Kidney (tissue), 14 donors: ENCODE results near the gene GRIPAP1. TPM values are rescaled to one million over a fixed set of nuclear protein-coding genes. Genes with fewer than 3 reads are reported as not detected.
A peak's percentile ranks its signal among the peaks of the same experiment; 100 is the strongest.

Experiments used
- DNase-seq, 5 donors: peaks; one replicate each; pipeline ENCODE4 v3.0.0-alpha.2; 2013 to 2020
- FAIRE-seq: peaks from 2 replicates; lab custom pipeline; 2012; peaks lifted over from hg19 to GRCh38; lab: Jason Lieb, UNC
- H3K27ac ChIP-seq, 2 donors: one replicate each; pipeline ENCODE4 v1.7.0; 2013; ENCODE audit warnings: low read depth in 2 of 2, low read length in 2 of 2, inconsistent platforms in 1 of 2
- H3K27me3 ChIP-seq: one replicate; pipeline ENCODE4 v1.7.1; 2013; ENCODE audit warnings: low read length, inconsistent platforms; ENCODE audit not compliant: control insufficient read depth, insufficient read depth
- H3K36me3 ChIP-seq, 3 donors: one replicate each; pipeline versions ENCODE4 v1.7.0 to v1.7.1; 2013; ENCODE audit warnings: low read length in 3 of 3, control low read depth in 1 of 3, inconsistent platforms in 1 of 3; ENCODE audit not compliant: insufficient read depth in 3 of 3, control insufficient read depth in 2 of 3
- H3K4me1 ChIP-seq, 3 donors: one replicate each; pipeline versions ENCODE4 v1.7.0 to v1.7.1; 2013; ENCODE audit warnings: low read length in 3 of 3, inconsistent platforms in 1 of 3, low read depth in 1 of 3; ENCODE audit not compliant: control insufficient read depth in 2 of 3, insufficient read depth in 2 of 3
- H3K4me3 ChIP-seq, 3 donors: one replicate each; pipeline versions ENCODE4 v1.7.0 to v1.8.1; 2013; ENCODE audit warnings: low read length in 3 of 3, control low read depth in 1 of 3, inconsistent platforms in 1 of 3
- H3K9ac ChIP-seq, 3 donors: one replicate each; pipeline versions ENCODE4 v1.7.0 to v1.7.1; 2013; ENCODE audit warnings: low read length in 3 of 3, control low read depth in 1 of 3, inconsistent platforms in 1 of 3
- H3K9me3 ChIP-seq, 3 donors: one replicate each; pipeline versions ENCODE4 v1.7.0 to v1.7.1; 2013; ENCODE audit warnings: low read length in 3 of 3, control low read depth in 1 of 3, inconsistent platforms in 1 of 3; ENCODE audit not compliant: control insufficient read depth in 2 of 3, insufficient read depth in 1 of 3
- intact Hi-C: fragments of 100-400 bp; cut with DNase I; formaldehyde crosslinking; loops from one replicate; pipeline ENCODE4 v1.11.1; 2022
- polyA plus RNA-seq: library from polyadenylated mRNA; stranded (reverse); fragments of 350-450 nt; fragmentation: Illumina TruSeq; extraction: RNeasy Lipid Tissue Mini Kit (QIAGEN cat#74804); gene quantifications from one replicate; pipeline ENCODE4 v1.2.3, GENCODE V29; 2014; ENCODE audit warnings: low read depth, low replicate concordance; ENCODE audit not compliant: insufficient read depth
- total RNA-seq: library from RNA; stranded (reverse); fragmentation: NEBNext Ultra II Directional; extraction: Animal tissue kit (Norgen Biotek cat#: 25700); gene quantifications from one replicate; pipeline ENCODE4 v1.2.1, GENCODE V29; 2021
- TF ChIP-seq, protein P1 (sequence below): IDR thresholded peaks from 3 replicates; pipeline ENCODE4 v1.5.1; 2012; ENCODE audit warnings: mild to moderate bottlenecking, moderate library complexity, borderline replicate concordance; ENCODE audit not compliant: insufficient read depth; ENCODE audit errors: extremely low read depth
- donor health status: control.
- donor health status: control.
- donor health status: control.
- donor health status: control.
- donor health status: control.
- donor health status: DM: yes; HTN: yes; CAD: no.
- donor health status: Normal renal cell carcinoma (clear cell type).

GRIPAP1 gene
- total and polyA plus RNA-seq, 2 donors from 2014 or later = 24.0 to 52.8 TPM

DNA sequence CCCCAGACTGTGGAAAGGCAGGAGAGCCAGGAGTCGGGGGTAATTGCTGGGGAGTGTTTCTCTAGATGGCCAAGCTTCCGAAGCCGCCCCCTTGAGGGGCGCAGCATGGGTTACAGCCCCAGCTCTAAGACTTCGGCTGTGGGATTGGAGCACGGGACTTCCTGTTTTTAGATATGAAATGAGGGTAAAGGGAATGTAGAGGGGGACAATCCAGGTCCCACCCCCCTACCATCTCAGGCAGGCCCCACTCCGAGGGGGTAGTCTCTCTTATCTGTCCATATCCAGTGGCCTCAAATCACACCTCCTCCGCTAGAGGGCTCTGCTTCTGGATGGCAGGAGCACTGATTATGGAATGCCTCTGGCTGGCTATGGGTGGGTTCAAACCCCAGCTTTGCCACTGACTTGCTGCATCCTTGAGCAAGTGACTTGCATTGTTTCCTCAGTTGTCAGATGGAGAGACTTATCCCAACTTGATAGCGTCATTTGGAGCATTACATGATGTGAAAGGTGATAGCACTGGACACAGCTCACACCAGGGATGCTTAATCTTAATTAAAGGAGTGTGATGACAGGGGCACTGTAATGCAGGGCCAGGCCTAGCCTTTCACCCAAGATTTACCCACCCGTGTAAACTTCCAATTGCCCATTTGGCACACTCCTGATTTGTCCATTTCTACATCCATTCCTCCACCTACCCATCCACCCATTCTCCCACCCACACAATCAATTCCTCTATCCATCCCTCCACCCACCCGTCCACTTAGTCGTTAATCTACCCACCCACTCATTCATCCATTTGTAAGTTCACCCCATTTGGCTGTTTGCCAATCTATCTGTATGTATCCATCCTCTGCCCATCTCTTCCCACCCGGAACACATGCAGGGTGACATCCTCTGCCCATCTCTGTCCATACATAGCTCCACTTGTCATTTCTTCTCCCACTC, 29.6 kb downstream of the GRIPAP1 start:
- no peak overlapping the region for H3K27ac ChIP-seq
- intact Hi-C loops = no loop called here
- no peaks in the 10 kb centered on the region for H3K27me3 ChIP-seq
- H3K9ac ChIP-seq = no peak overlapping the region
- H3K4me1 ChIP-seq = no peaks in the 10 kb centered on the region
- FAIRE-seq (no peak), DNase-seq (peak in 2 of 5 donors; percentile 16 to 54)
- peak overlapping the region; percentile 16 to 29 (median 21) for H3K4me3 ChIP-seq
- no peaks in the 10 kb centered on the region for H3K36me3 ChIP-seq
- H3K9me3 ChIP-seq = no peaks in the 10 kb centered on the region
- TF ChIP-seq, protein P1, sequence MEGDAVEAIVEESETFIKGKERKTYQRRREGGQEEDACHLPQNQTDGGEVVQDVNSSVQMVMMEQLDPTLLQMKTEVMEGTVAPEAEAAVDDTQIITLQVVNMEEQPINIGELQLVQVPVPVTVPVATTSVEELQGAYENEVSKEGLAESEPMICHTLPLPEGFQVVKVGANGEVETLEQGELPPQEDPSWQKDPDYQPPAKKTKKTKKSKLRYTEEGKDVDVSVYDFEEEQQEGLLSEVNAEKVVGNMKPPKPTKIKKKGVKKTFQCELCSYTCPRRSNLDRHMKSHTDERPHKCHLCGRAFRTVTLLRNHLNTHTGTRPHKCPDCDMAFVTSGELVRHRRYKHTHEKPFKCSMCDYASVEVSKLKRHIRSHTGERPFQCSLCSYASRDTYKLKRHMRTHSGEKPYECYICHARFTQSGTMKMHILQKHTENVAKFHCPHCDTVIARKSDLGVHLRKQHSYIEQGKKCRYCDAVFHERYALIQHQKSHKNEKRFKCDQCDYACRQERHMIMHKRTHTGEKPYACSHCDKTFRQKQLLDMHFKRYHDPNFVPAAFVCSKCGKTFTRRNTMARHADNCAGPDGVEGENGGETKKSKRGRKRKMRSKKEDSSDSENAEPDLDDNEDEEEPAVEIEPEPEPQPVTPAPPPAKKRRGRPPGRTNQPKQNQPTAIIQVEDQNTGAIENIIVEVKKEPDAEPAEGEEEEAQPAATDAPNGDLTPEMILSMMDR = peak; percentile 32

DNA sequence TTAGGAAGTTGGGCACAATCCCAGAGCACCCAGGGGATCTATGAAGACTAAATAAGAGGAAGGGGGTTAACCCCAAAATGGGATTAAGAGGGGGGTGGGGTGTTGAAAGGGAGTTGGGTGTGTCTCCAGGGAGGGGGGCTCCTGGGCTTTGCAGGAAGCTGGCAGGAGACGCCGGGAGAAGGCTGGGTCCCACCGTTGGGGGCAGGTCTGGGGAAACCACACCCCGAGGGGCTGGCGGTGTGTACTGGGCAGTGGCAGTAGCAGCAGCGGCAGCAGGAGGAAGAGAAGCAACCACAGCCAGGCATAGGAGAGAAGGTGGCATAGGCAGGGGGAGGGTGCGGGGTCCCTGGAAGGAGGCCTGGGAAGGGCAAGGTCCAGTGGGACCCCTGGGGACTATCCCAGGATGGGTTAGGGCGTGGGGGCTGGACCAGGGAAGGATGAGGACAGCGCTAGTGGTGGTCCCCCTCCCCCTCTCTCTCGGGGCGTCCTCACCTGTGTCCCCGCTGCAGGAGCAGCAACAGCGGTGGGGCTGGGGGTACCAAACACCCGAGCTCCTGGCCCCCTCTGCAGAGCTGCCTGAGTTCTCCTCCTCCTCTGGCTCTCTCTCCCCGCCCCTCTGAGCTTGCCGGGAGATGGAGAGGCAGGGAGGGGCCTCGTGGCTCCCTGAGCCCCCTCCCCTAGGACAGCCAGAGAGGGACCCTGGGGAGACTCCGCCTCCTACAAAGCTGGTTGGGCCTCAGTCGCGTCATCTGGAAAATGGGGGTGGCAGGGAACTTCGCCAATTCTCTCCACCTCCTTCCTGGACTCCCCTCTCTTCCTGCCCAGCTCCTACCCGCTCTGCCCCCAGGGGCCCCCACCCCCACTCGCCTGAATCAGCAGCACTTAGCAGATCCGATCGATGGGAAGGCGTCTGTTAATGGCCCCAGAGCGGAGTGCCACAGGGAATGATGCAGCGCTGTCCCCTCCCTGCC, 30.5 kb downstream of the GRIPAP1 start, which contains the start of gene KCND1:
TSS of gene KCND1 (minus strand) at position 596 of the 971 bp plus-strand sequence. CDS start 1,573 bp downstream, outside the sequence.
- FAIRE-seq = no peak
- Histone ChIP-seq H3K4me1 (no peaks in the 10 kb centered on the region), H3K9me3 (no peaks in the 10 kb centered on the region), H3K27ac (no peak within 1 kb of the TSS), H3K4me3 (peak within 1 kb of the TSS; percentile 21 to 41 (median 29)), H3K27me3 (no peaks in the 10 kb centered on the region), H3K9ac (peak within 1 kb of the TSS in 1 of 3 donors; percentile 15), H3K36me3 (no peaks in the 10 kb centered on the region)
- intact Hi-C loops = no loop called here
- DNase-seq = peak; percentile 20 to 88 (median 60)
- TF ChIP-seq, protein P1 = no peak

DNA sequence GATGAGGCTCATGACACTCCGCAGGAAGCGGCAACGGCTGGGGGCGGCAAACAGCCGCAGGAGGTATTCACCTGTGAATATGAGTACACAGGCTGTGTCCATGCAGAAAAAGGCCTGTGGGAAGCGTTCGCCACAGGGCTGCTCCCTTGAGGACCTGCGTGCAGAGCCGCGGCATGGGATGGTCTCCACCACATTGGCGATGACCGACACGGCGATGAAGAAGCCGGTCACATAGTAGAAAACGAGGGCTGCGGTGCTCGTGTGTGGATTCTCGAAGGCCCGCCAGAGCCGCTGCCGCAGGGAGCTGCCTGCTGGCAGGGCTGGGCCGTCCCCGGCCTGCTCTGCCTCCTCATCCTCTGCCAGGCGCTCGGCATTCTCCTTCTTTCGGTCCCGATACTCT, 32.6 kb downstream of the GRIPAP1 start:
- DNase-seq = no peak
- H3K9ac ChIP-seq = no peak overlapping the region
- no peaks in the 10 kb centered on the region for H3K27me3 ChIP-seq
- no peak overlapping the region for H3K4me3 ChIP-seq
- TF ChIP-seq, protein P1 = no peak
- intact Hi-C loops = no loop called here
- no peak overlapping the region for H3K27ac ChIP-seq
- FAIRE-seq = no peak
- no peaks in the 10 kb centered on the region for H3K36me3 ChIP-seq
- H3K4me1 ChIP-seq = no peaks in the 10 kb centered on the region
- H3K9me3 ChIP-seq = no peaks in the 10 kb centered on the region
